HepG2 (cell line): ENCODE results near the gene ZFTA. TPM values are rescaled to one million over a fixed set of nuclear protein-coding genes. Genes with fewer than 3 reads are reported as not detected.

ENCODE experiments used
- ATAC-seq: fragments of 200-7000 bp; cut with Tn5 transposase; 3 replicates; pipeline ENCODE4 v1.9.1; 2020; ENCODE audit warnings: mild to moderate bottlenecking, moderate library complexity
- BruUV-seq: library from RNA; stranded (reverse); fragments of 400-500 nt; replicated peaks from 2 replicates; lab custom pipeline; 2021; lab: Mats Ljungman, UMichigan
- CTCF ChIA-PET: fragments of 300-600 bp; formaldehyde crosslinking; extraction: SDS; loops from one replicate; lab custom pipeline; 2021; ENCODE audit warnings: low total read pairs, inconsistent platforms, low intra/inter-chr PET ratio; lab: Yijun Ruan, JAX
- POLR2A ChIA-PET: fragments of 350-600 bp; sonication (Branson Sonifier 250); formaldehyde crosslinking; loops from one replicate; lab custom pipeline; 2020; ENCODE audit warnings: antibody characterized with exemption, inconsistent platforms; lab: Yijun Ruan, JAX
- DNase-seq: peaks from one replicate; pipeline ENCODE4 v3.0.0-alpha.2; 2015; ENCODE audit warnings: low spot score
- FAIRE-seq: peaks from 3 replicates; lab custom pipeline; 2011; peaks lifted over from hg19 to GRCh38; lab: Jason Lieb, UNC
- H2AFZ ChIP-seq: one replicate; pipeline ENCODE4 v1.6.1; 2011; ENCODE audit warnings: low read length, inconsistent platforms
- H3K27ac ChIP-seq: fragments of 300-600 bp; 3 replicates; pipeline ENCODE4 v1.8.0; 2011; ENCODE audit warnings: mixed run types, mild to moderate bottlenecking, mixed read lengths, low read length, inconsistent platforms; ENCODE audit not compliant: insufficient read depth; ENCODE audit errors: extremely low read length
- H3K27me3 ChIP-seq, 2 experiments: fragments of 200-600 bp in 1 of 2; 2 replicates in 1 of 2; 3 replicates in 1 of 2; pipeline versions ENCODE4 v1.6.0 to v1.8.0; 2011; ENCODE audit warnings: low read length in 2 of 2, mild to moderate bottlenecking in 2 of 2, moderate library complexity in 2 of 2, inconsistent platforms in 1 of 2; ENCODE audit not compliant: insufficient read depth in 2 of 2, control insufficient read depth in 1 of 2
- H3K36me3 ChIP-seq, 2 experiments: fragments of 200-600 bp in 1 of 2; replicated peaks in 1 of 2; 2 replicates in 1 of 2; 3 replicates in 1 of 2; pipeline versions ENCODE4 v1.5.1 to v1.8.0; 2011; ENCODE audit warnings: low read length in 2 of 2, inconsistent platforms in 1 of 2; ENCODE audit not compliant: insufficient read depth in 2 of 2, control insufficient read depth in 1 of 2
- H3K4me1 ChIP-seq: 2 replicates; pipeline ENCODE4 v1.5.1; 2012; ENCODE audit warnings: low read length, inconsistent platforms; ENCODE audit not compliant: insufficient read depth
- H3K4me2 ChIP-seq: 2 replicates; pipeline ENCODE4 v1.6.0; 2011; ENCODE audit warnings: low read depth, low read length, inconsistent platforms
- H3K4me3 ChIP-seq, 3 experiments: fragments of 200-600 bp in 1 of 3; sonication (generic), shearing (Covaris generic) in 1 of 3; replicated peaks in 1 of 3; 2 replicates each; pipeline ENCODE4 v1.5.1; 2011 to 2016; ENCODE audit warnings: low read length in 3 of 3, inconsistent platforms in 2 of 3, low read depth in 2 of 3, mild to moderate bottlenecking in 2 of 3, control low read depth in 1 of 3, mixed read lengths in 1 of 3; ENCODE audit not compliant: insufficient read depth in 1 of 3
- H3K79me2 ChIP-seq: one replicate; pipeline ENCODE4 v1.6.1; 2011; ENCODE audit warnings: low read length, inconsistent platforms; ENCODE audit not compliant: insufficient read depth
- H3K9ac ChIP-seq: 2 replicates; pipeline ENCODE4 v1.6.0; 2011; ENCODE audit warnings: mild to moderate bottlenecking, low read depth, low read length, inconsistent platforms; ENCODE audit not compliant: insufficient read depth
- H3K9me3 ChIP-seq: 2 replicates; pipeline ENCODE4 v1.5.1; 2012; ENCODE audit warnings: mild to moderate bottlenecking, low read length
- H4K20me1 ChIP-seq: 2 replicates; pipeline ENCODE4 v1.6.0; 2011; ENCODE audit warnings: inconsistent platforms, mild to moderate bottlenecking, low read length, moderate library complexity; ENCODE audit not compliant: insufficient read depth
- FLYWCH1 ChIP-seq: sonication (generic); formaldehyde crosslinking; IDR thresholded peaks from 2 replicates; pipeline ENCODE4 v1.8.1; 2023; ENCODE audit warnings: mild to moderate bottlenecking, missing genetic modification reagents
- SATB2 ChIP-seq: sonication (generic); formaldehyde crosslinking; IDR thresholded peaks from 2 replicates; pipeline ENCODE4 v1.5.0; 2020; ENCODE audit warnings: missing genetic modification reagents
- SP140L ChIP-seq: sonication (generic); formaldehyde crosslinking; IDR thresholded peaks from 2 replicates; pipeline ENCODE4 v1.4.0; 2020; ENCODE audit warnings: missing genetic modification reagents, borderline replicate concordance
- THAP9 ChIP-seq: sonication (generic); formaldehyde crosslinking; IDR thresholded peaks from 2 replicates; pipeline ENCODE4; 2020; ENCODE audit warnings: missing genetic modification reagents, mild to moderate bottlenecking, borderline replicate concordance
- ZFAT ChIP-seq: sonication (generic); formaldehyde crosslinking; conservative IDR thresholded peaks from 2 replicates; pipeline ENCODE4 v1.8.1; 2023; ENCODE audit warnings: missing genetic modification reagents, inconsistent platforms
- ZNF431 ChIP-seq: sonication (generic); formaldehyde crosslinking; IDR thresholded peaks from 2 replicates; pipeline ENCODE4 v1.9.0; 2022; ENCODE audit warnings: missing genetic modification reagents, low read depth, mild to moderate bottlenecking, borderline replicate concordance
- ZNF746 ChIP-seq: sonication (generic); formaldehyde crosslinking; IDR thresholded peaks from 2 replicates; pipeline ENCODE4 v1.8.0; 2022; ENCODE audit warnings: mild to moderate bottlenecking, missing genetic modification reagents
- WGBS: methylation state at CpG from one replicate; pipeline ENCODE4 v1.1.6; 2017; ENCODE audit warnings: low lambda C conversion rate; 5-methylcytosine and 5-hydroxymethylcytosine counted together
- in situ Hi-C: cut with HindIII; loops from 2 replicates; pipeline ENCODE4 v1.10.0; 2017; ENCODE audit warnings: low pct_unique_long_range_greater_than_20kb; ENCODE audit not compliant: extremely low pct_ligation_motif_present
- intact Hi-C: fragments of 100-400 bp; cut with micrococcal nuclease; formaldehyde crosslinking; loops from one replicate; pipeline ENCODE4 v1.10.0; 2022; ENCODE audit not compliant: unreplicated experiment
- polyA plus RNA-seq, 8 experiments: library from polyadenylated mRNA; depleted of rRNA in 3 of 8; stranded (reverse) in 7 of 8; unstranded in 1 of 8; fragments of >200 nt; fragmentation: Illumina TruSeq in 4 of 8; extraction: Trizol in 4 of 8; gene quantifications; 2 replicates each; pipeline versions ENCODE4 v1.2.1 to v1.2.3, GENCODE V29; 2011 to 2016; ENCODE audit warnings: low read depth in 4 of 8, missing spikeins in 1 of 8, mixed read lengths in 1 of 8; ENCODE audit not compliant: insufficient read depth in 1 of 8
- total RNA-seq, 5 experiments: library from RNA; depleted of rRNA; stranded (reverse); fragments of >200 nt; fragmentation: Illumina TruSeq; extraction: Trizol; gene quantifications; 2 replicates each; pipeline ENCODE4 v1.2.3, GENCODE V29; 2016; ENCODE audit warnings: low read depth in 1 of 5
- TF ChIP-seq, protein P1 (sequence below): sonication (generic); formaldehyde crosslinking; IDR thresholded peaks from 2 replicates; pipeline ENCODE4 v1.5.0; 2020; ENCODE audit warnings: missing genetic modification reagents, mild to moderate bottlenecking, borderline replicate concordance
- TF ChIP-seq, protein P2 (sequence below): sonication (generic); formaldehyde crosslinking; IDR thresholded peaks from 2 replicates; pipeline ENCODE4 v1.4.0; 2020; ENCODE audit warnings: missing genetic modification reagents, borderline replicate concordance
- TF ChIP-seq, protein P3 (sequence below), 2 experiments: sonication (generic) in 1 of 2; formaldehyde crosslinking in 1 of 2; IDR thresholded peaks; 2 replicates each; pipeline versions ENCODE4 v1.6.1 to v1.9.0; 2014 to 2022; ENCODE audit warnings: antibody characterized with exemption in 1 of 2, borderline replicate concordance in 1 of 2, inconsistent platforms in 1 of 2, low read depth in 1 of 2, missing genetic modification reagents in 1 of 2

The ZFTA gene
- total and polyA plus RNA-seq, 2 of the 13 experiments (the other 11 are each of a cell fraction or from before 2014, with no cell fraction given), result 3.9 to 10.4 TPM

DNA sequence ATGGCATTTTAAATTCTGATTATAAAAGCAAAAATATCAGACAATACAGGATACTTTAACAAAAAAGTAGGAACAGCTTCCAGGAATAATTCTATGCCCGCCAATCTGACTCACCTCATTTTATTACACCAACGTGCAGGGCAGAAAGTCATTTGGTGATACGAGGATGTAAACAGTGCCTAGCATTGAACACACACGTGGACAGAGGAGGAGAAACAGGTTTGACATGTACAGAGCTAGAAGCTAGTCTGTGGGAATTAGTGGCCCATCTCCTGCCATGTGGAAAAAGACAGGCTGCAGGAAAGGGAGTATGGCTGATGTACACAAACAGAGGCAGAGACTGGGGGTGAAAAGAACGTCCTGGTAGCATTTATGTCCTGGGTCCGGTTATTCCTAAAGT, 35.7 kb upstream of the ZFTA start:
- Histone ChIP-seq H3K4me2 (no peak overlapping the region), H3K79me2 (no peaks in the 10 kb centered on the region), H3K4me1 (peaks cover 7% of the 10 kb centered on the region), H3K9ac (no peak overlapping the region), H3K27me3 (no peaks in the 10 kb centered on the region), H3K36me3 (no peaks in the 10 kb centered on the region), H3K9me3 (no peaks in the 10 kb centered on the region), H4K20me1 (no peaks in the 10 kb centered on the region), H2AFZ (no peak overlapping the region), H3K27ac (no peak overlapping the region), H3K4me3 (no peak overlapping the region)
- POLR2A ChIA-PET, result no interaction called here
- no peak for DNase-seq
- no peak for FAIRE-seq
- no TSS peak for BruUV-seq
- no peak for ATAC-seq
- in situ Hi-C loops (no loop called here), intact Hi-C loops (no loop called here)
- CTCF ChIA-PET, result no interaction called here
- WGBS, result 93% methylated on average over 6 of the region's 6 CpGs
- TF ChIP-seq ZNF431 (no peak), ZFAT (CRISPR knock-in tag) (no peak), SATB2 (no peak), THAP9 (CRISPR knock-in tag) (no peak), FLYWCH1 (no peak), ZNF746 (CRISPR knock-in tag) (no peak), SP140L (CRISPR knock-in tag) (no peak)
- TF ChIP-seq, protein P1, sequence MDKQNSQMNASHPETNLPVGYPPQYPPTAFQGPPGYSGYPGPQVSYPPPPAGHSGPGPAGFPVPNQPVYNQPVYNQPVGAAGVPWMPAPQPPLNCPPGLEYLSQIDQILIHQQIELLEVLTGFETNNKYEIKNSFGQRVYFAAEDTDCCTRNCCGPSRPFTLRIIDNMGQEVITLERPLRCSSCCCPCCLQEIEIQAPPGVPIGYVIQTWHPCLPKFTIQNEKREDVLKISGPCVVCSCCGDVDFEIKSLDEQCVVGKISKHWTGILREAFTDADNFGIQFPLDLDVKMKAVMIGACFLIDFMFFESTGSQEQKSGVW (CRISPR knock-in tag), result no peak
- TF ChIP-seq, protein P2, sequence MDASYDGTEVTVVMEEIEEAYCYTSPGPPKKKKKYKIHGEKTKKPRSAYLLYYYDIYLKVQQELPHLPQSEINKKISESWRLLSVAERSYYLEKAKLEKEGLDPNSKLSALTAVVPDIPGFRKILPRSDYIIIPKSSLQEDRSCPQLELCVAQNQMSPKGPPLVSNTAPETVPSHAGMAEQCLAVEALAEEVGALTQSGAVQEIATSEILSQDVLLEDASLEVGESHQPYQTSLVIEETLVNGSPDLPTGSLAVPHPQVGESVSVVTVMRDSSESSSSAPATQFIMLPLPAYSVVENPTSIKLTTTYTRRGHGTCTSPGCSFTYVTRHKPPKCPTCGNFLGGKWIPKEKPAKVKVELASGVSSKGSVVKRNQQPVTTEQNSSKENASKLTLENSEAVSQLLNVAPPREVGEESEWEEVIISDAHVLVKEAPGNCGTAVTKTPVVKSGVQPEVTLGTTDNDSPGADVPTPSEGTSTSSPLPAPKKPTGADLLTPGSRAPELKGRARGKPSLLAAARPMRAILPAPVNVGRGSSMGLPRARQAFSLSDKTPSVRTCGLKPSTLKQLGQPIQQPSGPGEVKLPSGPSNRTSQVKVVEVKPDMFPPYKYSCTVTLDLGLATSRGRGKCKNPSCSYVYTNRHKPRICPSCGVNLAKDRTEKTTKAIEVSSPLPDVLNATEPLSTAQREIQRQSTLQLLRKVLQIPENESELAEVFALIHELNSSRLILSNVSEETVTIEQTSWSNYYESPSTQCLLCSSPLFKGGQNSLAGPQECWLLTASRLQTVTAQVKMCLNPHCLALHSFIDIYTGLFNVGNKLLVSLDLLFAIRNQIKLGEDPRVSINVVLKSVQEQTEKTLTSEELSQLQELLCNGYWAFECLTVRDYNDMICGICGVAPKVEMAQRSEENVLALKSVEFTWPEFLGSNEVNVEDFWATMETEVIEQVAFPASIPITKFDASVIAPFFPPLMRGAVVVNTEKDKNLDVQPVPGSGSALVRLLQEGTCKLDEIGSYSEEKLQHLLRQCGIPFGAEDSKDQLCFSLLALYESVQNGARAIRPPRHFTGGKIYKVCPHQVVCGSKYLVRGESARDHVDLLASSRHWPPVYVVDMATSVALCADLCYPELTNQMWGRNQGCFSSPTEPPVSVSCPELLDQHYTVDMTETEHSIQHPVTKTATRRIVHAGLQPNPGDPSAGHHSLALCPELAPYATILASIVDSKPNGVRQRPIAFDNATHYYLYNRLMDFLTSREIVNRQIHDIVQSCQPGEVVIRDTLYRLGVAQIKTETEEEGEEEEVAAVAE (CRISPR knock-in tag), result no peak
- TF ChIP-seq, protein P3, sequence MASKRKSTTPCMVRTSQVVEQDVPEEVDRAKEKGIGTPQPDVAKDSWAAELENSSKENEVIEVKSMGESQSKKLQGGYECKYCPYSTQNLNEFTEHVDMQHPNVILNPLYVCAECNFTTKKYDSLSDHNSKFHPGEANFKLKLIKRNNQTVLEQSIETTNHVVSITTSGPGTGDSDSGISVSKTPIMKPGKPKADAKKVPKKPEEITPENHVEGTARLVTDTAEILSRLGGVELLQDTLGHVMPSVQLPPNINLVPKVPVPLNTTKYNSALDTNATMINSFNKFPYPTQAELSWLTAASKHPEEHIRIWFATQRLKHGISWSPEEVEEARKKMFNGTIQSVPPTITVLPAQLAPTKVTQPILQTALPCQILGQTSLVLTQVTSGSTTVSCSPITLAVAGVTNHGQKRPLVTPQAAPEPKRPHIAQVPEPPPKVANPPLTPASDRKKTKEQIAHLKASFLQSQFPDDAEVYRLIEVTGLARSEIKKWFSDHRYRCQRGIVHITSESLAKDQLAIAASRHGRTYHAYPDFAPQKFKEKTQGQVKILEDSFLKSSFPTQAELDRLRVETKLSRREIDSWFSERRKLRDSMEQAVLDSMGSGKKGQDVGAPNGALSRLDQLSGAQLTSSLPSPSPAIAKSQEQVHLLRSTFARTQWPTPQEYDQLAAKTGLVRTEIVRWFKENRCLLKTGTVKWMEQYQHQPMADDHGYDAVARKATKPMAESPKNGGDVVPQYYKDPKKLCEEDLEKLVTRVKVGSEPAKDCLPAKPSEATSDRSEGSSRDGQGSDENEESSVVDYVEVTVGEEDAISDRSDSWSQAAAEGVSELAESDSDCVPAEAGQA (IDR thresholded peaks at IDR 0.05; ENCODE audit: low read depth), result no peak
- TF ChIP-seq, protein P3 (CRISPR knock-in tag; IDR thresholded peaks at IDR 0.05; ENCODE audit: borderline replicate concordance), result no peak
